GM10266 (cell line): ENCODE data around the gene BOC.

Experiments used
- DNase-seq: peaks from one replicate; pipeline ENCODE4 v3.0.0; 2012; ENCODE audit errors: extremely low spot score
- TF ChIP-seq, protein P1 (sequence below): IDR thresholded peaks from 2 replicates; pipeline ENCODE4 v1.5.1; 2012; ENCODE audit warnings: mild to moderate bottlenecking, low read depth; ENCODE audit not compliant: control insufficient read depth, insufficient read depth; ENCODE audit errors: missing control alignments

The BOC gene

DNA sequence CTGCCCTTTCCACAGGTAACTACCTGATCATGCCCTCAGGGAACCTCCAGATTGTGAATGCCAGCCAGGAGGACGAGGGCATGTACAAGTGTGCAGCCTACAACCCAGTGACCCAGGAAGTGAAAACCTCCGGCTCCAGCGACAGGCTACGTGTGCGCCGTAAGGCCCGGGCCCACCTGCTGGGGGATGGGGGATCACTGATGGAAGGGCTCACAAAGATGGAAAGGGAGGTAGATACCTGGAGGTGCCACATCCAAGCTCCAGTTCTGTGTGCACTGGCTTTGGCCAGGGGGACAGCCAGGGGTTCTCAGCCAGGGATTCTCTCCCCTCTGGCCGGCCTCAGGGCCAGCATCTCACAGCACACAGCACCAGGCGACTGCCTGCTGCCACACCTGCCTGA is 59.4 kb downstream of the BOC start:
- TF ChIP-seq, protein P1, sequence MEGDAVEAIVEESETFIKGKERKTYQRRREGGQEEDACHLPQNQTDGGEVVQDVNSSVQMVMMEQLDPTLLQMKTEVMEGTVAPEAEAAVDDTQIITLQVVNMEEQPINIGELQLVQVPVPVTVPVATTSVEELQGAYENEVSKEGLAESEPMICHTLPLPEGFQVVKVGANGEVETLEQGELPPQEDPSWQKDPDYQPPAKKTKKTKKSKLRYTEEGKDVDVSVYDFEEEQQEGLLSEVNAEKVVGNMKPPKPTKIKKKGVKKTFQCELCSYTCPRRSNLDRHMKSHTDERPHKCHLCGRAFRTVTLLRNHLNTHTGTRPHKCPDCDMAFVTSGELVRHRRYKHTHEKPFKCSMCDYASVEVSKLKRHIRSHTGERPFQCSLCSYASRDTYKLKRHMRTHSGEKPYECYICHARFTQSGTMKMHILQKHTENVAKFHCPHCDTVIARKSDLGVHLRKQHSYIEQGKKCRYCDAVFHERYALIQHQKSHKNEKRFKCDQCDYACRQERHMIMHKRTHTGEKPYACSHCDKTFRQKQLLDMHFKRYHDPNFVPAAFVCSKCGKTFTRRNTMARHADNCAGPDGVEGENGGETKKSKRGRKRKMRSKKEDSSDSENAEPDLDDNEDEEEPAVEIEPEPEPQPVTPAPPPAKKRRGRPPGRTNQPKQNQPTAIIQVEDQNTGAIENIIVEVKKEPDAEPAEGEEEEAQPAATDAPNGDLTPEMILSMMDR: no peak

DNA sequence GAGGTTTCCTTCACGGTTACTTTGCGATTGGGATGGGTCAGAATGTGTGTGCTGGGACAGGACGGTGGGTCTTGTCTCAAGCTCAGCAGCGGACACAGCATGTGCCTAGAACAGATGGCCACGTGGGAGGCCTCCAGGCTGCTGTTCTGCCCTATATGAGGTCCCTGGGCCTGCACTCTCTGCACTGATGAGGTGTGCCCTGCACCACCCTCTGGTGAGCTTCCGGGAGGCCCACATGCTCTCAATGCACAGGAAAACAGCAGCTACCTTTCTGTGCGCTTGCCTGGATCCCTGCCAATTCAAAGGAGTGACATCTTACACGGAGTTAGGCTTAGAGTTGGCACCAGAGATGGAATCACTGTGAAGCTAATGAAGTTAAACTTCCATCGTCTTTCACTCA is 59.8 kb downstream of the BOC start:
- TF ChIP-seq, protein P1: no peak
- DNase-seq: no peak

More for the DNA sequence above, 59.4 kb downstream of the BOC start:
- no peak for DNase-seq

DNA sequence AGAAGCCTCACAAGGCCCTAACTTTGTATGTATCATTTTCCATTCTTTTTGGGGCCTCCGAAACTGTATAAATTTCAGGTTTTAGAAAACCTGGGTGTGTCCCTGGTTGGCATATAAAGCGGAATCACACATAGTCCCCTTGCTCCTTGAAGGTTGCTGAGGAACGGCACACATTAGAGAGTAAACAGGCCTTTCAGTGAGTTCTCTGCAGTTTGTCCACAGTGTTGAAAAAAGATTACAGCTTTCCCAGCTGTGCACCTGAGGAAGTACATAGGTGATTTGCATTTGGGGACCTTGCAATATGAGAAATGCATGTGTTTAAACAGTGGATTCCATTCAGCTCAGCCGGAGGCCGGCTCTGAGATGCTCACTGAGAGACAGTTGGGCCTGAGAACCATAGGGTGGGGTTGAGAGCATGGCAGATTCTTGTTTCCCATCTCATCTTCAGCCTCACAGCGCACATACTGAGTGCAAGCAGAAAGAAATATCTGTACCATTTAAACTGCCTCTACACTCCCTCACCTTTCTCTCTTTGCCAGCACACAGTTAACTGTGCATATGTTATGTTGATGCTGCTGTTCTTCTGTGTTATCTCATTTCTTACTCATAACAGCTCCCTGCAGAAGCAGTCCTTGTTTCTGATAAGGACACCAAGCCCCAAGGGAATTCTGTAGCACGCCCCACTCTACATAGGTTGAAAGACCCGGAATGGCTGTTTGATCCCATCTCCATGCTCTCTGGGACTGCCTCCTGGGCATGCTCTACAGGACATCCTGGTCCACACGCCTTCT is 60.4 kb downstream of the BOC start:
- TF ChIP-seq, protein P1: no peak
- no peak for DNase-seq

DNA sequence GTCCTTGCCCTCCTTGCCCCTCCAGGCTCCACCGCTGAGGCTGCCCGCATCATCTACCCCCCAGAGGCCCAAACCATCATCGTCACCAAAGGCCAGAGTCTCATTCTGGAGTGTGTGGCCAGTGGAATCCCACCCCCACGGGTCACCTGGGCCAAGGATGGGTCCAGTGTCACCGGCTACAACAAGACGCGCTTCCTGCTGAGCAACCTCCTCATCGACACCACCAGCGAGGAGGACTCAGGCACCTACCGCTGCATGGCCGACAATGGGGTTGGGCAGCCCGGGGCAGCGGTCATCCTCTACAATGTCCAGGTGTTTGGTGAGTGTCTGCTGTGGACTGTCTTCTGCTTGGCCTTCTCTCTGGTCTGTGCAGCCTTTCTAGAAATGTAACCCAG is 61.0 kb downstream of the BOC start:
- TF ChIP-seq, protein P1: no peak
- no peak for DNase-seq

DNA sequence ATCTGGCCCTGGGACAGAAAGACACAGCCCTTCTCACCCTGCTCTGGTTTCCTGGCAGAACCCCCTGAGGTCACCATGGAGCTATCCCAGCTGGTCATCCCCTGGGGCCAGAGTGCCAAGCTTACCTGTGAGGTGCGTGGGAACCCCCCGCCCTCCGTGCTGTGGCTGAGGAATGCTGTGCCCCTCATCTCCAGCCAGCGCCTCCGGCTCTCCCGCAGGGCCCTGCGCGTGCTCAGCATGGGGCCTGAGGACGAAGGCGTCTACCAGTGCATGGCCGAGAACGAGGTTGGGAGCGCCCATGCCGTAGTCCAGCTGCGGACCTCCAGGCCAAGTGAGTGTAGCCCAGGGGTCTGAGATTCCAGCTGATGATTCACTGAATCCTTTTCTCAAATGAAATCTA is 61.7 kb downstream of the BOC start:
- no peak for DNase-seq
- TF ChIP-seq, protein P1: no peak

DNA sequence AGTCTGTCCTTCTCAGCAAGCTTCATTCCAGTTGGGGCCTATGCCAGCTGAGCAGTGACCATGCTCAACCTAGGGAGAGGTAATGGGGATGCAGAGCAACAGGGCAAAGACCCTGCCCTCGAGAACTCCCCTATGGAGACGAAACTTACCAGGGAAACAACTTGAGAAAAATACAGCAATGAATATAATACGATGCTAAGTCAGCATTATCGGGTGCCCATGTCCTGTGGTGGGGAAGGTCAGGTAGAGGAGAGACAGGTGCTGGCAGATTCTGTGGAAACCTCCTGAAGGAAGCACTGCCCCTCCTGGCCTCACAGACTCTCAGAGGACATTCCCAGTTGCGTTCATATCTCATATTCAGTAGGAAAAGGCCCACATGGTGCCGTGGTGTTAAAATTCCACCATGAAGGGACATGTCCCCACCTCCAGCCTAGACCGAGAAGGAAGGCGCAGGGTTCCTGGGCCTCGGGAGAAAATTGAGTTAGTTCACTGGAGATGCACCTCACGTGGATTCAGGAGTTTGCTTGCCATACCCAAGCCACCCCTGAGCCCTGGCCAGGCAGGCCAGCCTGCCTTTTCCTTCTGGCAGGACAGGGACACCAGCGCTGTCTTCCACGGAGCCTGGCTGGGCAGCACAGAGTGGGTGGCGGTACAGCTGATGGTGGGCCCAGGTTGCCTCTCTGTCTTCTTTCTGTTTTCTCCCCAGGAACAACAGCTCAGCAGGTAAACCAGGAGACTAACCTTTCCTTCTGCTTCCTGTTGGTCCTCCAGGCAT is 62.4 kb downstream of the BOC start:
- TF ChIP-seq, protein P1: no peak
- DNase-seq: no peak
